HepG2 (cell line): Measurements from ENCODE around the gene ZNRF3. TPM values are rescaled to one million over a fixed set of nuclear protein-coding genes. Genes with fewer than 3 reads are reported as not detected.

Experiments used
- ARNT2 ChIP-seq: sonication (generic); formaldehyde crosslinking; IDR thresholded peaks from 2 replicates; pipeline ENCODE4 v1.8.0; 2022; ENCODE audit warnings: mild to moderate bottlenecking, low read depth, missing genetic modification reagents, moderate library complexity
- CREM ChIP-seq, 2 experiments: sonication (generic) in 1 of 2; formaldehyde crosslinking in 1 of 2; IDR thresholded peaks; 2 replicates each; pipeline versions ENCODE4 v1.4.0 to v1.6.1; 2016 to 2020; ENCODE audit warnings: antibody characterized with exemption in 1 of 2, mild to moderate bottlenecking in 1 of 2, missing genetic modification reagents in 1 of 2
- HDAC2 ChIP-seq: sonication (generic); formaldehyde crosslinking; IDR thresholded peaks from 2 replicates; pipeline ENCODE4 v1.4.0; 2020; ENCODE audit warnings: missing genetic modification reagents
- MIER2 ChIP-seq: IDR thresholded peaks from 2 replicates; pipeline ENCODE4 v1.6.1; 2016; ENCODE audit warnings: missing biosample characterization, missing genetic modification reagents
- PTBP1 ChIP-seq: fragments of 200-400 bp; formaldehyde crosslinking; IDR thresholded peaks from 2 replicates; pipeline ENCODE4 v1.6.1; 2018; ENCODE audit warnings: low read length, low read depth; ENCODE audit not compliant: poor library complexity, severe bottlenecking
- ZFP37 ChIP-seq: sonication (generic); formaldehyde crosslinking; IDR thresholded peaks from 2 replicates; pipeline ENCODE4 v1.4.0; 2020; ENCODE audit warnings: missing genetic modification reagents, borderline replicate concordance
- ZMYM4 ChIP-seq: sonication (generic); formaldehyde crosslinking; IDR thresholded peaks from 2 replicates; pipeline ENCODE4 v1.8.1; 2023; ENCODE audit warnings: mild to moderate bottlenecking, missing genetic modification reagents
- ZNF878 ChIP-seq: sonication (generic); formaldehyde crosslinking; IDR thresholded peaks from 2 replicates; pipeline ENCODE4 v1.8.1; 2023; ENCODE audit warnings: mild to moderate bottlenecking, missing genetic modification reagents, moderate library complexity
- polyA plus RNA-seq, 8 experiments: library from polyadenylated mRNA; depleted of rRNA in 3 of 8; stranded (reverse) in 7 of 8; unstranded in 1 of 8; fragments of >200 nt; fragmentation: Illumina TruSeq in 4 of 8; extraction: Trizol in 4 of 8; gene quantifications; 2 replicates each; pipeline versions ENCODE4 v1.2.1 to v1.2.3, GENCODE V29; 2011 to 2016; ENCODE audit warnings: low read depth in 4 of 8, missing spikeins in 1 of 8, mixed read lengths in 1 of 8; ENCODE audit not compliant: insufficient read depth in 1 of 8
- total RNA-seq, 5 experiments: library from RNA; depleted of rRNA; stranded (reverse); fragments of >200 nt; fragmentation: Illumina TruSeq; extraction: Trizol; gene quantifications; 2 replicates each; pipeline ENCODE4 v1.2.3, GENCODE V29; 2016; ENCODE audit warnings: low read depth in 1 of 5
- TF ChIP-seq, protein P1 (sequence below): sonication (generic); formaldehyde crosslinking; IDR thresholded peaks from 2 replicates; pipeline ENCODE4 v1.4.0; 2020; ENCODE audit warnings: mild to moderate bottlenecking, missing genetic modification reagents
- TF ChIP-seq, protein P2 (sequence below): IDR thresholded peaks from 2 replicates; pipeline ENCODE4 v1.6.1; 2012; ENCODE audit warnings: low read length, improper control_type of control experiment
- TF ChIP-seq, protein P3 (sequence below): sonication (generic); formaldehyde crosslinking; IDR thresholded peaks from 2 replicates; pipeline ENCODE4 v1.8.0; 2022; ENCODE audit warnings: mild to moderate bottlenecking, missing genetic modification reagents; ENCODE audit not compliant: insufficient replicate concordance
- TF ChIP-seq, protein P4 (sequence below): sonication (generic); formaldehyde crosslinking; IDR thresholded peaks from 2 replicates; pipeline ENCODE4 v1.5.0; 2020; ENCODE audit warnings: missing genetic modification reagents

ZNRF3 gene
- total and polyA plus RNA-seq, 2 of the 13 experiments (the other 11 are each of a cell fraction or from before 2014, with no cell fraction given) = 20.3 to 36.7 TPM

DNA sequence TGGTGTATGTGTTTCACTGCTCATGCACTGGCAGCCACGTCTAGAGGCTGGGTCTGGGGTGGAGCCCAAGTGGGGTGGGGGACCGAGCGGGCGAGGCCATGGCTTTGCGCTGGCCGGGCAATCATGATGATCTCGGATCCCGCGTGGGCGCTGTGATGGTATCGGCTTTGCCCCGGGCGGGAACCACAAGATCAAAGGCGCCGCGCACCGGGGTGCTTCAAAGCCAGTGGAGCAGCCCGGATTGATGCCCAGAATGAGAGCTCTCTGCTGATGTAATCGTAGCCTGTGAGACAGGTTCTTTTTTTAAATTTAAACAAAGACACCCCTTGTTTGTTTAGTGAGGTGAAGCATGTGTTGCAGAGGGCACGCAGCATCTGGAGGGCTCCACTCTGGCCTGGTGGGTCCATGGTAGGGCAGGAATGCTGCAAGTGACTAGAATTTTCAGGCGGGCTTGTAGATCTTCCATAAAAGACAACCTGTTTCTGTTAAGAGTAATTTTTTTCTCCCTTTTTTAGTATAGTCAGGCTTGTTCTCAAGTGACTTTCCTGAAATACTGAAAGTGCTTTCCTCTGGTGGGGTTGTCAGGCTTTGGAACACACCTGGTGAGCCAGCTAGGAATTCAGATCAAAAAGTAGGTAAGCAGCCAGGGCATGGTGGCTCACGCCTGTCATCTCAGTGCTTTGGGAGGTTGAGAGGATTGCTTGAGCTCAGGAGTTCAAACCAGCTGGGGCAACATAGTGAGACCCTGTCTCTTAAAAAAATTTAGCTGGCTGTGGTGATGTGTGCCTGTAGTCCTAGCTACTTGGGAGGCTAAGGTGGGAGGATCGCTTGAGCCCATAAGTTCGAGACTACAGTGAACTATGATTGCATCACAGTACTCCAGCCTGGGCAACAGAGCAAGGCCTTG is 40.7 kb downstream of the ZNRF3 start (continued):
- TF ChIP-seq, protein P1, sequence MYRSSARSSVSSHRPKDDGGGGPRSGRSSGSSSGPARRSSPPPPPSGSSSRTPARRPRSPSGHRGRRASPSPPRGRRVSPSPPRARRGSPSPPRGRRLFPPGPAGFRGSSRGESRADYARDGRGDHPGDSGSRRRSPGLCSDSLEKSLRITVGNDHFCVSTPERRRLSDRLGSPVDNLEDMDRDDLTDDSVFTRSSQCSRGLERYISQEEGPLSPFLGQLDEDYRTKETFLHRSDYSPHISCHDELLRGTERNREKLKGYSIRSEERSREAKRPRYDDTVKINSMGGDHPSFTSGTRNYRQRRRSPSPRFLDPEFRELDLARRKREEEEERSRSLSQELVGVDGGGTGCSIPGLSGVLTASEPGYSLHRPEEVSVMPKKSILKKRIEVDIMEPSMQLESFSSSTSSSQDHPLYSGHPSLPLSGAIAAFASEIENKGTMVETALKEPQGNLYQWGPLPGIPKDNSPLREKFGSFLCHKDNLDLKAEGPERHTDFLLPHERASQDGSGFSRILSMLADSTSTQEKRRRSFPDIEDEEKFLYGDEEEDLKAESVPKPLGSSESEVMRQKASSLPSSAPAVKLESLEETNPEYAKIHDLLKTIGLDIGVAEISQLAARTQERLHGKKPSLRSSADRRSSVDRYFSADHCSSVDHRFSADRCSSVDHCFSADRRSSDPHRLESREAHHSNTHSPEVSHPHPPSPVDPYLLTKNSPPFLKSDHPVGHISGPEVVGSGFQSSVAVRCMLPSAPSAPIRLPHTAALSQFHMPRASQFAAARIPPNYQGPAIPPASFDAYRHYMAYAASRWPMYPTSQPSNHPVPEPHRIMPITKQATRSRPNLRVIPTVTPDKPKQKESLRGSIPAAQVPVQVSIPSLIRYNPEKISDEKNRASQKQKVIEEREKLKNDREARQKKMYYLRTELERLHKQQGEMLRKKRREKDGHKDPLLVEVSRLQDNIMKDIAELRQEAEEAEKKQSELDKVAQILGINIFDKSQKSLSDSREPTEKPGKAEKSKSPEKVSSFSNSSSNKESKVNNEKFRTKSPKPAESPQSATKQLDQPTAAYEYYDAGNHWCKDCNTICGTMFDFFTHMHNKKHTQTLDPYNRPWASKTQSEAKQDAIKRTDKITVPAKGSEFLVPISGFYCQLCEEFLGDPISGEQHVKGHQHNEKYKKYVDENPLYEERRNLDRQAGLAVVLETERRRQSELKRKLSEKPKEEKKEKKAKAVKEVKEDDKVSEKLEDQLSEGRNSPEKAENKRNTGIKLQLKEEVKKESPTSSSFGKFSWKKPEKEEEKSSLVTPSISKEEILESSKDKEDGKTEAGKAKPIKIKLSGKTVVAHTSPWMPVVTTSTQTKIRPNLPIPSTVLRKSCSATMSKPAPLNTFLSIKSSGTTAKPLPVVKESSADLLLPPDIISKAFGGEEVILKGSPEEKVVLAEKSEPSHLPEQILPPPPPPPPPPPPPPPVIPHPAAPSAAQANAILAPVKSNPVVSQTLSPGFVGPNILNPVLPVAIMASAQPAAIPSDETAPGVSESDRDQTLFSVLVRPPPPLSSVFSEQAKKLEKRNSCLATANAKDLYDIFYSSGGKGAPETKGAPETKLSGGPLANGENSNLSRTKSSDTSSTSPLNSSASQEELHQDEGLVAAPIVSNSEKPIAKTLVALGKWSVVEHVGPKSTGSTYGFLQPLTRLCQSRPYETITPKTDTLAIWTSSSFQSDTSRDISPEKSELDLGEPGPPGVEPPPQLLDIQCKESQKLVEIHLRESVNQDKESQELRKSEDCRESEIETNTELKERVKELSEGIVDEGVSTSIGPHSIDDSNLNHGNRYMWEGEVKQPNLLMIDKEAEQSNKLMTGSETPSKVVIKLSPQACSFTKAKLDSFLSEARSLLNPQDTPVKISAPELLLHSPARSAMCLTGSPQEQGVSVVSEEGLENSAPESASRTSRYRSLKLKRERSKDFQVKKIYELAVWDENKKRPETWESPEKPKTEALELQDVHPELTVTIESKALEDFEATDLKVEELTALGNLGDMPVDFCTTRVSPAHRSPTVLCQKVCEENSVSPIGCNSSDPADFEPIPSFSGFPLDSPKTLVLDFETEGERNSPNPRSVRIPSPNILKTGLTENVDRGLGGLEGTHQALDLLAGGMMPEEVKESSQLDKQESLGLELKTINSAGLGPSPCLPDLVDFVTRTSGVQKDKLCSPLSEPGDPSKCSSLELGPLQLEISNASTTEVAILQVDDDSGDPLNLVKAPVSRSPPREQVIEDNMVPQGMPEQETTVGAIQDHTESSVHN (CRISPR knock-in tag) = no peak
- peak; percentile 82; the same call in 1 of the 2 replicates for TF ChIP-seq ZNF878
- peak; percentile 77 for TF ChIP-seq ARNT2 (CRISPR knock-in tag)
- TF ChIP-seq, protein P2, sequence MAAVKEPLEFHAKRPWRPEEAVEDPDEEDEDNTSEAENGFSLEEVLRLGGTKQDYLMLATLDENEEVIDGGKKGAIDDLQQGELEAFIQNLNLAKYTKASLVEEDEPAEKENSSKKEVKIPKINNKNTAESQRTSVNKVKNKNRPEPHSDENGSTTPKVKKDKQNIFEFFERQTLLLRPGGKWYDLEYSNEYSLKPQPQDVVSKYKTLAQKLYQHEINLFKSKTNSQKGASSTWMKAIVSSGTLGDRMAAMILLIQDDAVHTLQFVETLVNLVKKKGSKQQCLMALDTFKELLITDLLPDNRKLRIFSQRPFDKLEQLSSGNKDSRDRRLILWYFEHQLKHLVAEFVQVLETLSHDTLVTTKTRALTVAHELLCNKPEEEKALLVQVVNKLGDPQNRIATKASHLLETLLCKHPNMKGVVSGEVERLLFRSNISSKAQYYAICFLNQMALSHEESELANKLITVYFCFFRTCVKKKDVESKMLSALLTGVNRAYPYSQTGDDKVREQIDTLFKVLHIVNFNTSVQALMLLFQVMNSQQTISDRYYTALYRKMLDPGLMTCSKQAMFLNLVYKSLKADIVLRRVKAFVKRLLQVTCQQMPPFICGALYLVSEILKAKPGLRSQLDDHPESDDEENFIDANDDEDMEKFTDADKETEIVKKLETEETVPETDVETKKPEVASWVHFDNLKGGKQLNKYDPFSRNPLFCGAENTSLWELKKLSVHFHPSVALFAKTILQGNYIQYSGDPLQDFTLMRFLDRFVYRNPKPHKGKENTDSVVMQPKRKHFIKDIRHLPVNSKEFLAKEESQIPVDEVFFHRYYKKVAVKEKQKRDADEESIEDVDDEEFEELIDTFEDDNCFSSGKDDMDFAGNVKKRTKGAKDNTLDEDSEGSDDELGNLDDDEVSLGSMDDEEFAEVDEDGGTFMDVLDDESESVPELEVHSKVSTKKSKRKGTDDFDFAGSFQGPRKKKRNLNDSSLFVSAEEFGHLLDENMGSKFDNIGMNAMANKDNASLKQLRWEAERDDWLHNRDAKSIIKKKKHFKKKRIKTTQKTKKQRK = no peak
- no peak for TF ChIP-seq ZFP37 (CRISPR knock-in tag)
- TF ChIP-seq PTBP1 = no peak
- TF ChIP-seq CREM (IDR thresholded peaks at IDR 0.05) = peak; percentile 94
- no peak for TF ChIP-seq CREM (CRISPR knock-in tag; IDR thresholded peaks at IDR 0.05)
- peak; percentile 98 for TF ChIP-seq HDAC2 (CRISPR knock-in tag)
- TF ChIP-seq ZMYM4 = peak; percentile 68
- TF ChIP-seq, protein P3, sequence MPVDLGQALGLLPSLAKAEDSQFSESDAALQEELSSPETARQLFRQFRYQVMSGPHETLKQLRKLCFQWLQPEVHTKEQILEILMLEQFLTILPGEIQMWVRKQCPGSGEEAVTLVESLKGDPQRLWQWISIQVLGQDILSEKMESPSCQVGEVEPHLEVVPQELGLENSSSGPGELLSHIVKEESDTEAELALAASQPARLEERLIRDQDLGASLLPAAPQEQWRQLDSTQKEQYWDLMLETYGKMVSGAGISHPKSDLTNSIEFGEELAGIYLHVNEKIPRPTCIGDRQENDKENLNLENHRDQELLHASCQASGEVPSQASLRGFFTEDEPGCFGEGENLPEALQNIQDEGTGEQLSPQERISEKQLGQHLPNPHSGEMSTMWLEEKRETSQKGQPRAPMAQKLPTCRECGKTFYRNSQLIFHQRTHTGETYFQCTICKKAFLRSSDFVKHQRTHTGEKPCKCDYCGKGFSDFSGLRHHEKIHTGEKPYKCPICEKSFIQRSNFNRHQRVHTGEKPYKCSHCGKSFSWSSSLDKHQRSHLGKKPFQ = peak; percentile 51
- no peak; the same call in 1 of the 2 replicates for TF ChIP-seq MIER2 (CRISPR knock-in tag)
- TF ChIP-seq, protein P4, sequence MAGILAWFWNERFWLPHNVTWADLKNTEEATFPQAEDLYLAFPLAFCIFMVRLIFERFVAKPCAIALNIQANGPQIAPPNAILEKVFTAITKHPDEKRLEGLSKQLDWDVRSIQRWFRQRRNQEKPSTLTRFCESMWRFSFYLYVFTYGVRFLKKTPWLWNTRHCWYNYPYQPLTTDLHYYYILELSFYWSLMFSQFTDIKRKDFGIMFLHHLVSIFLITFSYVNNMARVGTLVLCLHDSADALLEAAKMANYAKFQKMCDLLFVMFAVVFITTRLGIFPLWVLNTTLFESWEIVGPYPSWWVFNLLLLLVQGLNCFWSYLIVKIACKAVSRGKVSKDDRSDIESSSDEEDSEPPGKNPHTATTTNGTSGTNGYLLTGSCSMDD = no peak
